ENCODE results near the gene PLEKHG2.
A peak's percentile ranks its signal among the peaks of the same experiment; 100 is the strongest.

The PLEKHG2 gene

DNA sequence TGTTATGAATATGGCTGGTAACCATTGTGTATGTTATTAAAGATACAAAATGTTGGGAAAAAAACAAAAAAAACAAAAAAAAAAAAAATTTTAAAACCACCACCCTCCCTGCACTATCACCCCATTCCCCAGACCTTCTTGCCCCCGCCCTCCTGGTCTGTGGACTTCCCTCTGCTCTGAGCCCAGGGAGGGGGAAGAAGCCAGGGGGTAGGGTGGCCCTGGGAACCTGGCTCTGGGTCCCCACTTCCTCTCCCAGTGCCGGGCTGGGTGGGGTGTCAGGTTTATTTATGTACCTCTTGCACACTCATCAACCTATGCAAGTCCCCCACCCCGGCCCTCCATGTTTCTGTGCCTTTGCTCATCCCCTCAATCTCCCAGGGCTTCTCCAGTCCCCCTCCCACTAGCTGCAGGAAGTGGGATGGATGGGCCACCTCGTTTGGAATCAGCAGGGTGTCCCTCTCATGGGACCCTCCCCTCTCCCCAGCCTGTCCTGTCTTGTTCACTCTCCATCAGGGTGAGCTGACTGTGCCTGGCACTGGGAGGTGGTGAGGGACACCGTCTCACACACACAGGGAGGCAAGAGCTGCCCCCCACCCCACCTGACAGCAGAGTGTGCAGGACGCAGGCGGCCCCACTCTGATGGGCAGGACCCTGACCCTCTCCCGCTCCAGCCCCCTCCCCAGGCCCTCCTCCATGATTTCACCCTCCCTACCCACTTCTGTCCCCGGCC is 27.5 kb upstream of the PLEKHG2 start:
- no peak for DNase-seq

DNA sequence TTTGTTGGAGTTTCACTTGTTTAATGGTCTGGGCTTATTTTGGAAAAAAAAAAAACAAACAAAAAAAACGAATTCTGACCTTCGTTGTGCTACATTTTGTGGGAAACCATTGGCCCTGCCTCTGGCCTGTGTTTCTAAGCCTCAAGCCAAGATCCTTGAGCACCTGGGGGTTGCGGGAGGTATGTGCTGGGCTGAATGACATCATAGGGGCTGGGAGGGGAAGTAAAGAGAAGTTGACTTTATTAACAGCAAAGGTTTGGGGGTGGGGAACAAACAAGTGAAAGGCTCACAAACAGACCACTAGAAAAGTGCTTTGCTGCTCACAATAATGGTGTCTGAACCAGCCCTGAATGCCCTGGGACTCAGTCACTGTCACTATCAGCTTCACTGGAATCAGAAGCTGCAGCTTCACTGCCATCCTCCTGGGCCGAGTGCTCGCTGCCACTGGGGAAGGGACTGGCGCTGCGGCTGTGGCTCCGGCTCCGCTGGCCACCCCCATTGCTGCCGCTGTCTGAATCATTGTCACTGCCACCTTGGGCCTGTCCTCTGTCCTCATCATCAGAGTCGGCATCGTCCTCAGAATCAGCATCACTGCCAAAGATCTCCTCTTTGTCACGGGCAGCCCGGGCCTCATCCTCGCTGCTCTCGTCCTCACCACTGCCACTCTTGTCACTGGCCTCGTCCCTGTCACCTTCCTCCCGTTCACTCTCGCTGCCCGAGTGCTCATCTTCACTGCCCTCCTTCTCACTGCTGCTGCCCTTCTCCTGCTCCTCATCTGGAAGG is 26.6 kb upstream of the PLEKHG2 start:
- DNase-seq = no peak

DNA sequence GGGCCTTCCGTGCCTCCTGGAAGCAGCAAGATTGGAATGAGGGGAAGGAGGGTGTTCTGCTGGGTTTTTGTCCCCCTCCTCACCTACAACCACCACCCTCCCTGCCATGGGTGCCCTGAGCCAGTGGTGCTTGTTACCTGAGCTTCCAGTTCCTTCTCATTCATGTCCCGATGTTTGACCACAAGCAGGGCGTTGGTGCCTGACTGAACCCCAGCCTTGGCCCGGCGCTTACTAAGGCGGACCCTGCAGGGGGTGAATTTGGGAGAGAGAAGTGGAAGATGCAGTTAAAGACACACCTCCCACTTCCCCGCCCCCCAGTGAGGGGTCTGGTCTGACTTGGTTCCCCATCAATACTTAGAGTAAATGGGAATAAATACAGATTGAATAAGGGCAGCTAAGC is 25.9 kb upstream of the PLEKHG2 start:
- no peak for DNase-seq

DNA sequence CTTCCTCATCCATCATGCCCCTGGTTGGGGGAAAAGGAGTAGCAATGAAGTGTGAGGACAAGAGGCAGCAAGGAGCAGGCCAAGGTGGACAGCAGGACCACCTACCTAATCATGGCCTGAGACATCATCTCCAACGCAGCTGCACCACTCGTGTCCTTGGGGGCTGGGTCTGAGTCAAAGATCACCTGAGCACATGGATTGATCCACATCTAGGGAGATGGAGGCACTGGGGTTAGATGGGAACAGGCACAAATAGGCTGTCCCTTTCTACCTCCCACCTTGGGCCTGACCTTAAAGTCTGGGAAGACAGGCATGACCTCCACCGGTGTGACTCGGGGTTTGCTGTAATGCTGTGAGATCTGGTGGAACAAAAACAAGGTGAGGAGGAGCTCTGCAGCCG is 23.8 kb upstream of the PLEKHG2 start:
- DNase-seq = no peak

DNA sequence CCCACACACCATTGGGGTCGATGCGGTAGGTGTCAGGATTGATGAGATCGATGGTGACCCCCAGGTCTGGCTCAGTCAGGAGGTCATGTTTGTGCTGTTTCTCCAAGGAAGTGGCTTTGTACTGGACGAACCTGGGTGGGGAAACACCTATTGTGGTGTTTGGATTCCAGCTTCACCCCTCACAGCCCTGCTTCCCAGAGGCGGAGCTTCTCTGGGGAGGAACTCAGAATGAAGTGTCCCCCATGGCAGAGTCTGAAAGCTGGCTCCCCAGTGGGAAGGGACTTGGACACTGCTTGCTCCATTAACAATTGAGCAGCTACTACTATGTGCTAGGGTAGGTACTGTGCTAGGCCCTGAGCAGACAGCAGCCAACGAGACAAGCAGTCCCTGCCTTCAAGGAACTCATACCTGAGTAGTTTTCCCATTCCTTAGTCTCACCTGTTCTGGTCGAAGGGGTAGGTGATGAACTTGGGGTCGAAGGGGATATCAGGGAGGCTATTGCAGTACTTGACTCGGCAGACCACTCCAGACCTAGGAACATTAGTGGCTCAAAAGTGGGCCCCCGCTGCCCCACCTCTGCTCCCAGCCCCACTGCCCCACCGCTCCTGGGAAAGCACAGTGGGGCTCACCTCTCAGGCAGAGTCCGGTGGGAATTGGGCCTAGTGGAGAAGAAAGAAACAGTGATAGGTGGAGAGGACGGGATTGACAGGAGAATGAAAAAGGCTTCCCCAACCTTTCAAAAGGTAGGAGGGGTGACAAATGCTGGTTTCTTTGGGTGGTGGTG is 22.6 kb upstream of the PLEKHG2 start:
- DNase-seq = no peak

DNA sequence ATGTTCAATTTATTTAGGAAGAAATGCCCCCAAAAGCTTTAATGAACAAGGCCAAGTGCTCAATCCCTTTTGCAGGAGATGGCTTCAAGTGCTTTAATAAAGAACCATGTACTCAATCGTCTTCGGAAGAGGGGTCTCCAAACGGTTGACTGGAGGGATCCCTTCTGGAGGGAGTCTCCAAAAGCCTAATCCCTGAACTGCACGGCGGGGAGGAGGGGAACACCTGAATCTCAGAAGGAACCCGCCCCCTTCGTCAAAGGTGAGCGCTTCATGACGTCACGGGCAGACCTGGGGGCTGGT is 22.1 kb upstream of the PLEKHG2 start:
- peak in 2 of 5 experiments; percentile 60 to 85 for DNase-seq

DNA sequence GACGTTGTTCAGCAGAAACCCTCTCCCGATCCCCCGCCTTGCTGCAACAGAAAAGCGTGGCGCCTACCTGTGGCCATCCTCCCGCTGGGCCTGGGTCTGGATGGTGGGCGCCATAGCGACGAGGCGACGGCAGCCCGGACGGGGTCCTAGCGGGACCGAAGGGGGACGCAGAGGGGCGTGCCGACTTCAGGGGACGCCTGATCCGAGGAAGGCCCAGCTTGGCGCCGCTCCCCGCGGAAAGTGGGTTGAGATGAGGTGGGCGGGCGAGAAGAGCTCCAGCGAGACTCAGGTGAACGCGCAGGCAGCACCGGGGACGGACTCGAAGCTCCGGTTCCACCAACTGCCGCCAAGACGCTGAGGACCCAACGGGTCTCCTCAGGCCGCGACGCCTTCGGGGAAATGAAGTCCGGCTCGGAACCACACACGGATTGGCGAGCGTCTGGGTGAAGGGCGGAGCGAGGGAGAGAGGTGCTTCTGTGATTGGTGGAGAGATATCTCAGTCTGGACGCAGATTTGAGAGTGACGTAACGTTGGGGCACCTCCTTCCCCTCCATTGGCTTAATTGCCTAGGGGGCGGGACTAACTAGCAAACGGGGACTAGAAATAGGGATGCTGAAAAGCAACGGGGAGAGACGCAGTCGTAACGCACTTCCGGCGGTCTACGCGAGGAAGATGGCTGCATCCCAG is 21.6 kb upstream of the PLEKHG2 start, which contains the start of the genes MED29 and PAF1:
Gene MED29, plus strand, starts transcription at position 628 of the 687 bp plus-strand sequence. Its CDS starts 45 bp downstream, at position 673.
Gene PAF1, minus strand, starts transcription at position 356 of the 687 bp plus-strand sequence. Its CDS starts 242 bp downstream, at position 114.
- peak; percentile 87 to 100 (median 96) for DNase-seq

DNA sequence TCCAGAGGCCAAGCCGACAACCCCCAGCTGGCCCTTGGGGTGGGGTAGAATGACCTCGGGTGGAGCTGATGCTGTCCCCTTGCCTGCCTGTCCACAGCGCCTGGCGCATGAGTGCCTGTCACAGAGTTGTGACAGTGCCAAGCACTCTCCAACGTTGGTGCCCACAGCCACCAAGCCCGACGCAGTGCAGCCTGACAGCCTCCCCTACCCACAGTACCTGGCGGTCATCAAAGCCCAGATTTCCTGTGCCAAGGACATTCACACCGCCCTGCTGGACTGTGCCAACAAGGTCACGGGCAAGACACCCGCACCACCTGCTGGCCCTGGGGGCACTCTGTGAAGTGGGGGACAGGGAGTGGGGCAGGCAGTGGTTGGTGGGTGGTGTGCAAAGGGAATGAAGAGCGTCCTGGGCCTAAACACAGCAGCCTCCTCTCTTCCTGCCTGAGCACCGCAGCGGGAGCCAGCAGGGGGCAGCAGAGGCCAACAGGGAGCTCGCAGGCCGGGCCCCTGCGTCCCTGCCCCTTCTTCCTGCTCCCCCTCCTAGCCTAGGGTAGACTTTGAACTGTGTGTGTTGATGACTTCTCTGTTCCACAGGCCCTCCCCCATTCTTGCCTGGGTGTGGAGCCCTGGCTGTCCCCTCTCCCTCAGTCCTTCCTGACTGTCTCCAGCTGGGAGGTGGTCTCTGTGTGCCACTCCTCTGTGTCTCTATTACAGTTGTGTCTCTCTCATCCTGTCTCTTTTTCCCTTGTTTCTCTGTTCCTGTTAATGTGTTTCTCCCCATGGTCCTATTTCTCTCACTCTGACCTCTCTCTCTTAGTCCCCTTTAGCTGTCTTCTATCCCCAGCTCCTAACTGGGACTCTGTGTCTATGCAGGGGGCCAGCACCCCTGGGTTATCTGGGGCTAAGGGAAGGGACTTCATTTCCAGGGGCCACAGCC is 14.8 kb upstream of the PLEKHG2 start:
- peak; percentile 87 to 93 (median 88) for DNase-seq

DNA sequence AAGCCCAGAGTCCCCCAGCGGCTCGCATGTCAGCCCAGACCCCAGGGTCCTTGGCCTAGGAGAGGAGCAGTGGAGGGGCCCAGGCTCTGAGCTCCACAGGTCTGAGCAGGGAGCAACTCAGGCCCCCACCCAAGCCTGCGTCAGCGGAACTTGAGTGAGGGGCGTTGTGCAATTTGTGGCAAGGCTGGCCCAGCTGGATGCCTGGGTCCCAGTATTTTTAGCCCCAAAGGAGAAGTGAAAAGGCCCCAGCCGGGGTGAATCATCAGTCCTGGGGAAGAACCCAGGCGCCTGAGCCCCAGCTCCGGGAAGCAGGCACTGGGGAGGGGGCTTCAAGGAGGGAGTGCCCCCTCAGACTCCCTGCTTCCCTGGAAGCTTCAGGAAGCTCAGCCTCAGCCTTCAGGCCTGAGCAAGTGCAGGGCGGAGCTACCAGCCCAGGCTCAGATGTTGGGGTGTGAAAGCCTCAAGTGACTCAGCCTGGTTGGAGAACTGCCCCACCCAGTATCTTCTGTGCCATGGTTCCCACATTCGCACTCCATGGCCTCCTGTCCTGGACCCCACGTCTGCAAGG is 14.1 kb upstream of the PLEKHG2 start:
- peak in 2 of 5 experiments; percentile 55 to 83 for DNase-seq

DNA sequence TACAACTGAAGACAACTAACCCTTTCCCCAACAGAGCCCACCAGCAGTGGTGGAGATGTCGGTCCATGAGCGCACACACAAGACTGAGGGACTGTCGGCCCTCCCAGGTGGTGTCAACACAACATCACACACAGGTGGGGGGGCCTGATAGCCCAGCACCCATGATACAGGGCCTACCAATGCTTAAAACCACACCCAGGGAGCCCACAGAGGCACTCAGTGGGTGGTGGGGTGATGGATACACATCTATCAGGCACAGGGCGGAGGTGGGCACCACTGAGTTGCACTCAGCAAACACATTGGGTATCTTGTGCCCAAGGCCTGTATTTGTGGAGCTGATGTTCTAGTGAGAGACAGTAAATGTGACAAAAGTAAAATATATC is 12.8 kb upstream of the PLEKHG2 start:
- no peak for DNase-seq

DNA sequence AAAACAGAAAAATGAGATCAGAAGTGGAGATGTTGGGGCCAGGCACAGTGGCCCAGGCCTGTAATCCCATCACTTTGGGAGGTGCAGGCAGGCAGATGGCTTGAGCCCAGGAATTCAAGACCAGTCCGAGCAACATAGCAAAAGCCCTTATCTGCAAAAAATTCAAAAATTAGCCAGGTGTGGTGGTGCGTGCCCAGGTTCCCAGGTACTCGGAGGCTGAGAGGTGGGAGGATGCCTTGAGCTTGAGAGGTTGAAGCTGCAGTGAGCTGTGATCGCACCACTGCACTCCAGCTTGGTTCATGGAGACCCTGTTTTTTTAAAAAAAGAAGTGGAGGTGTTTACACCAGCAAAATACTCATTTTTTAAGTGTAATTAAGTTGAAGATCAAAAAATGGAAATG is 12.4 kb upstream of the PLEKHG2 start:
- DNase-seq = no peak

DNA sequence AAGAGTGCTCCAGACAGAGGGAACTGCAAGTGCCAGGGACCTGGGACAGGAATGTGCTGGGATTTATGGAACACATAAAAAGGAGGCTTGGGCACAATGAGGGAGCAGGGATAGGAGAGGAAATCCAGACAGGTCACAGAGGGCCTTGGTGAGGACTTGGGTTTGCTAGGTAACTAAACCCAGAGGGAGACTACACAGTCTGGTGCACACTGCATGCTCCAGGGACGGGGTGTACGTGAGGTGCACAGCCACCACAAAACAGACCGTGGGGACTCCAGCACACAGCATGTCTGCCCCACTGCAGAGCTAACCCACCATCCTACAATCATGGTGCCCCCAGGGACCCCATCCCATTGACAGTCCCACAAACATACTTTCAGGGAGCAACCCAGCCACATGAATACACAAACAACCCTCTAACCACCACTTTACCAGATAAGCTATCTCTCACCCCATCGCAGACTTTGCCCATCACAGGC is 11.4 kb upstream of the PLEKHG2 start:
- DNase-seq = no peak

DNA sequence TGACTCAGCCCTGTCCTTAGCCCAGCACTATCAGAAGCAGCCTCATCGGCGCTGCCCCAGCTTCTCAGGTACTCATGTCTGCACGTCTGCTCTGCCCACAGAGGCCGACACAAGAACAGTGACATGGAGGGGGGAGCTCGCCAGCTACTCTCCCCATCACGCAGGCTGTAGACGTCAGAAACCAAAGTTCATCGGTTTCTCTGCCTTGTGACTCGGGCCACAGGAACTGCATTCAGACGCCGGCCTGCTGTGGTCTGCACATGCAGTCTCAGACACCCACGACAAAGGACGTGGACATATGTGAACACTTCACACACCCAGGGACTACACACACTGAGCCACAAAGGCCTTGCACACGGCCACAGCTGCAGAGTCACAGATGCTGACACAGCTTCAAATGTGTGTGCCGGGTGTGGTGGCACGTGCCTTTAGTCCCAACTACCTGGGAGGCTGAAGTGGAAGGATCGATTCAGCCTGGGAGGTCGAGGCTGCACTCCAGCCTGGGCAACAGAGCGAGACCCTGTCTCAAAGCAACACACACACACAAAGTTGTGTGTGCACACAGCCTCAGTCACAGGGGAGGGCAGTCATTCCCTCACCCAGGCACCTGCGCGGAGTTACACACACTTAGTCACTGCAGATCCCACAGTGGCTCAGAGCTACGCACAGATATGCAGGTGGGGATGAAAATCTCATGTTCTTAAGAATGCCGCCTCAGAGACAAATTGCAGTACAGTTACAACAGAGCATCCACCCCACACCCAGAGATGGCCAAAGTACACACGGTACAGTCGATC is 10.7 kb upstream of the PLEKHG2 start:
- DNase-seq = peak; percentile 55 to 99 (median 83)

DNA sequence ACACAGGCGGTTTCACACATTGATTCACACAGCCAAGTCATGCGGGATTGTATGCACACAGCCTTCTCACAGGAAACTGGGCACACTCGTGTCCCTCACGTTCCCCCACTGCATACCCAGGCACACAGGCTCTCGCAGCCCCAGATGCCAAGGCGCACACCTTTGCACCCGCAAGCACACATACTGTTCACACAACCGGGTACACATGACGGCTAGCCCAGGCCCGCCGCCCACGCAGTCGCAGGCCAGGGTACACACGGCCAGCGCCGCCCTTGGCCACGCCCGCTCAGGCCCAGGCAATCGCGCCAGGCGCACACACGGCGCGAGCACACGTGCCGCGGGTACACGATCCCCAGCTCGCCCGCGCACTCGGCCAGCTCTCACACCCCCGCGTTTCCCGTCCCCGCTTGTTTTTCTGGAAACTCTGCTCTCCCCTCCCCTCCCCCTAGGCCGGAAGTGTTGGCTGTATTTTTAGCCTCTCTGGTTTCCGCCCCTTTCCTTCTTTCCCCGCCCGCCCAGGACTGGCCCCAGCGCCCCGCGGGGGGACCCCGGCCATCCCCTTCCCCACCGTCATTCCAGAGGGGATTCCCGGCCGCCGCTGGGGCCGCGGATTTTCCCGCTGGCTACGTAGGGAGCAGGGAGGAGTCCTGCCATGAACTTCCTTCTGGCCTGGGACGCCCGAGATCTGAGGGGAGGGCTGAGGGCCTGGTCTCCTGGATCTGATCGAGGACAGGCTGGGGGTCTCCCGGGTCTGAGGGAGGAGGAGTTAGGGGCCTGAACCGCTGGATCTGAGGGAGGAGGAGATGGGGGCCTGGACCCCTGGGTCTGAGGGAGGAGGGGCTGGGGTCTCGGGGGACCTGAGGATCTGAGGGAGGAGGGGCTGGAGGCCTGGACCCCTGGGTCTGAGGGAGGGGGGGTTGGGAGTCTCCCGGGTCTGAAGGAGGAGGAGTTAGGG is 9.8 kb upstream of the PLEKHG2 start:
- peak; percentile 62 to 89 (median 76) for DNase-seq

DNA sequence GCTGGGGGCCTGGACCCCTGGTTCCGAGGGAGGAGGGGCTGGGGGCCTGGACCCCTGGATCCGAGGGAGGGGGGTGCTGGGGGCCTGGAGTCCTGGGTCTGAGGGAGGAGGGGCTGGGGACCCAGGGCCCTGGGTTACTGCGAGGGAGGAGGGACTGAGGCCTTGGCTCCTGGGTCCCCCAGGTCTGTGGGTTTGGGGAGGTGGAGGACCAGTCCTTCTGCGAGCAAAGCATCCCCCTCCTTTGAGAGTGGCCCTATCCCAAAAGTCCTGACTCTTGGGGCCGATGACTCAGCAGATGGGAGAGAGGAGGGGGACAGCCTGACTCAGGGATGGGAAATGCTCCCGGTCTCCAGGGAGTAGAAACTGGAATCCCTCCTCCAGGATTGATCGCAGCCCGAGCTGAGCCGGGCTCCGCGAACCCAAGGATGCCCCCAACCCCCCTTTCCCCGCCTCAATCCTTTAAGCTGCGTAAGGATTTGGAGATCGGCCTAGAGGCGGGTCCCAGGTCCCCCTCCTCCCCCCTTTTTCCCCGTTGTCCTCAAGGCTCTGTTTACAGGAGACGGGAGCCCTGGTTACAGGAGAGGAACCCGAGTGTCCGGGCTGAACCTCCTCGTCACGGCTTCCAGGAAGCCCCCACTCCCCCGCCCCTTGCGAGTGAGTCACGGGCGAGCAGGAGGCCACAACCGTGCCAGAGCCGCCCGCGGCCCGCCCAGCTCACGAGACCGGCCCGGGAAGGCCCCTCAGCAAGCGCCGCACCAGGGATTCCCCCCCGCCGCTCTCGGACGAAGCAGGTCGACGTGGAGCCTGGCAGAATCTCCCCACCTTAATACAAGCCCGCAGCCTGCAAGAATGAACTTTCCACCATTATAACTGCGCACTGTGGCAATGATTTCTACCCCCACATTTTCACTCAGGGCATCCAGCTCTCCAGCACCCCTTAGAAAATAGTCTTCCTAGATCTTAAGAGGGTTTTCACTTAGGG is 8.8 kb upstream of the PLEKHG2 start:
- DNase-seq = peak; percentile 90 to 100 (median 94)

DNA sequence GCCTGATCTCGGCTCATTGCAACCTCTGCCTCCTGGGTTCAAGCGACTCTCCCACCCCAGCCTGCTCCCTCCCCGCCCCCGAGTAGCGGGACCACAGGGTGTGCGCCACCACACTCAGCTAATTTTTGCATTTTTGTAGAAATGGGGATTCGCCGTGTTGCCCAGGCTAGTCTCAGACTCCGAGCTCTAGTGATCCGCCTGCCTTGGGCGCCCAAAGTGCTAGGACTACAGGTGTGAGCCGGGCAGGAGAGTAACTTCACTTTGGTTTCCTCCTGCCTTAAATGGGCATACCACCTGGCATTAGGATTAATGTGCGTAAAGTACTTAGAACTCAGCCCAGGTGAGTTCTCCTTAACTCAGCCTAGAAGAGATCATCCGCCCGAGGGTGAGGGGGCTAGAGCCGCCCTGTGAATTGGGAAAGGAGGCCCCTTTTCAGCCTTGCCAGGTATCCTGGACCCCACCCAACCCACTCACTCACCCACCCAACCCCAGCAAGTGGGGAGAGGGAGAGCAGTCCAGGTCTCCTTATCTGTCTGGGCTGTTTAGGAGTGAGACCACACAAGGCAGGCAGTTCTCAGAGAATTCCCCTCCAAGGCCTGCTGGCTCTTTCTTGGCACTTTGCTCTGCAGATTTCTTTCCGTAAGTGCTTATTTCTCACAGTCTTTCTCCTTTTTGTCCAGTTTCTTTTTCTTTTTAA is 7.1 kb upstream of the PLEKHG2 start:
- DNase-seq = no peak
